KMS-11 (cell line): Measurements from ENCODE around the gene FAM111B.
"Not testable (repeated sequence)": the region's sequence is repeated elsewhere in the genome, so short reads cannot be mapped to it uniquely, and the experiment has no call there.

ENCODE experiments used
- H2AFZ ChIP-seq: fragments of 200-600 bp; sonication (generic); 2 replicates; pipeline ENCODE4 v1.6.1; 2016; ENCODE audit warnings: antibody characterized with exemption, mixed run types, low read depth
- H3K27ac ChIP-seq: fragments of 200-600 bp; sonication (generic); 2 replicates; pipeline ENCODE4 v1.6.1; 2016; ENCODE audit warnings: mild to moderate bottlenecking, mixed run types
- H3K27me3 ChIP-seq: fragments of 200-600 bp; sonication (generic); 2 replicates; pipeline ENCODE4 v1.6.1; 2017; ENCODE audit warnings: mild to moderate bottlenecking, low read depth, mixed run types, moderate library complexity; ENCODE audit not compliant: insufficient read depth
- H3K36me3 ChIP-seq: fragments of 200-600 bp; sonication (generic); 2 replicates; pipeline ENCODE4 v1.6.1; 2017; ENCODE audit warnings: mild to moderate bottlenecking, mixed run types; ENCODE audit not compliant: insufficient read depth
- H3K4me1 ChIP-seq: fragments of 200-600 bp; sonication (generic); 2 replicates; pipeline ENCODE4 v1.6.1; 2016; ENCODE audit warnings: mild to moderate bottlenecking, low read depth, mixed run types; ENCODE audit not compliant: poor library complexity, severe bottlenecking
- H3K4me2 ChIP-seq: fragments of 200-600 bp; sonication (generic); 2 replicates; pipeline ENCODE4 v1.7.0; 2016; ENCODE audit warnings: mild to moderate bottlenecking, mixed run types
- H3K4me3 ChIP-seq: fragments of 200-600 bp; sonication (generic); IDR thresholded peaks from 2 replicates; pipeline ENCODE4 v1.6.1; 2017; ENCODE audit warnings: low read depth, low read length, mixed read lengths; ENCODE audit not compliant: insufficient read depth
- H3K79me2 ChIP-seq: fragments of 200-600 bp; sonication (generic); 2 replicates; pipeline ENCODE4 v1.6.1; 2016; ENCODE audit warnings: low read depth, mixed run types; ENCODE audit not compliant: insufficient read depth
- H3K9ac ChIP-seq: fragments of 200-600 bp; sonication (generic); 2 replicates; pipeline ENCODE4 v1.6.1; 2016; ENCODE audit warnings: mild to moderate bottlenecking, mixed run types
- H4K20me1 ChIP-seq: fragments of 200-600 bp; sonication (generic); 2 replicates; pipeline ENCODE4 v1.6.1; 2016; ENCODE audit warnings: mild to moderate bottlenecking, mixed run types; ENCODE audit not compliant: insufficient read depth
- CTCF ChIP-seq: fragments of 200-600 bp; sonication (generic); conservative IDR thresholded peaks from 2 replicates; pipeline ENCODE4 v1.6.1; 2017; ENCODE audit warnings: low read depth, mild to moderate bottlenecking, antibody characterized with exemption, low read length, moderate library complexity, mixed read lengths

The FAM111B gene

GRCh38 chr11:59088162-59088561 is 18.9 kb upstream of the FAM111B start:
- TF ChIP-seq CTCF: no peak
- no peak overlapping the region for H3K27ac ChIP-seq
- no peaks in the 10 kb centered on the region for H3K79me2 ChIP-seq
- H3K9ac ChIP-seq: no peak overlapping the region
- H3K4me2 ChIP-seq: no peak overlapping the region
- H4K20me1 ChIP-seq: no peaks in the 10 kb centered on the region
- H3K4me3 ChIP-seq: no peak overlapping the region
- H2AFZ ChIP-seq: no peak overlapping the region
- H3K4me1 ChIP-seq: no peaks in the 10 kb centered on the region
- no peaks in the 10 kb centered on the region for H3K36me3 ChIP-seq
- H3K27me3 ChIP-seq: no peaks in the 10 kb centered on the region

GRCh38 chr11:59093576-59093975 is 13.5 kb upstream of the FAM111B start:
- not testable (repeated sequence) for H3K79me2 ChIP-seq, H3K4me3 ChIP-seq, H3K27me3 ChIP-seq, H3K4me2 ChIP-seq, H4K20me1 ChIP-seq, H3K27ac ChIP-seq, H3K36me3 ChIP-seq, H3K9ac ChIP-seq, H3K4me1 ChIP-seq, H2AFZ ChIP-seq

- H3K27ac ChIP-seq, H3K79me2 ChIP-seq, H2AFZ ChIP-seq, H4K20me1 ChIP-seq, H3K4me2 ChIP-seq, H3K36me3 ChIP-seq, H3K9ac ChIP-seq, H3K27me3 ChIP-seq, H3K4me1 ChIP-seq, H3K4me3 ChIP-seq: not testable (repeated sequence)
Measured at GRCh38 chr11:59095225-59095624, 11.8 kb upstream of the FAM111B start.

- not testable (repeated sequence) for H3K4me2 ChIP-seq, H3K27me3 ChIP-seq, H3K4me1 ChIP-seq, H2AFZ ChIP-seq, H3K79me2 ChIP-seq, H4K20me1 ChIP-seq, H3K27ac ChIP-seq, H3K9ac ChIP-seq, H3K4me3 ChIP-seq, H3K36me3 ChIP-seq
Measured at GRCh38 chr11:59095972-59096575, 11.0 kb upstream of the FAM111B start.

GRCh38 chr11:59097113-59097708 is 9.8 kb upstream of the FAM111B start:
- Histone ChIP-seq H3K9ac (no peak overlapping the region), H2AFZ (no peak overlapping the region), H3K36me3 (no peaks in the 10 kb centered on the region), H3K27me3 (no peaks in the 10 kb centered on the region), H3K79me2 (no peaks in the 10 kb centered on the region), H3K4me1 (peaks cover 8% of the 10 kb centered on the region), H3K27ac (no peak overlapping the region), H3K4me2 (no peak overlapping the region), H4K20me1 (no peaks in the 10 kb centered on the region), H3K4me3 (no peak overlapping the region)
- peak; percentile 69 for TF ChIP-seq CTCF

- not testable (repeated sequence) for H3K27me3 ChIP-seq, H4K20me1 ChIP-seq, H3K27ac ChIP-seq, H3K4me2 ChIP-seq, H3K9ac ChIP-seq, H3K79me2 ChIP-seq, H3K4me3 ChIP-seq, H3K36me3 ChIP-seq, H2AFZ ChIP-seq
- H3K4me1 ChIP-seq: peaks cover 12% of the 10 kb centered on the region
Measured at GRCh38 chr11:59097938-59098337, 9.1 kb upstream of the FAM111B start.
